Stomach smooth muscle (tissue), 2 donors: ENCODE results near the gene HOXA3.

Experiments
- H3K27ac ChIP-seq: one replicate; pipeline ENCODE4 v1.7.0; 2013; ENCODE audit warnings: mild to moderate bottlenecking, low read length, inconsistent platforms
- H3K27me3 ChIP-seq, 2 donors: one replicate each; pipeline ENCODE4 v1.7.0; 2013; ENCODE audit warnings: low read length in 2 of 2; ENCODE audit not compliant: insufficient read depth in 2 of 2, control insufficient read depth in 1 of 2
- H3K36me3 ChIP-seq, 2 donors: one replicate each; pipeline ENCODE4 v1.7.0; 2013; ENCODE audit warnings: low read length in 2 of 2; ENCODE audit not compliant: control insufficient read depth in 2 of 2, insufficient read depth in 2 of 2
- H3K4me1 ChIP-seq: one replicate; pipeline ENCODE4 v1.7.0; 2013; ENCODE audit warnings: low read length; ENCODE audit not compliant: control insufficient read depth, insufficient read depth
- H3K4me3 ChIP-seq, 2 donors: one replicate each; pipeline ENCODE4 v1.7.0; 2013; ENCODE audit warnings: low read length in 2 of 2
- H3K9ac ChIP-seq, 2 donors: one replicate each; pipeline ENCODE4 v1.7.0; 2013; ENCODE audit warnings: low read length in 2 of 2, mild to moderate bottlenecking in 1 of 2
- H3K9me3 ChIP-seq, 2 donors: one replicate each; pipeline ENCODE4 v1.7.0; 2013; ENCODE audit warnings: low read length in 2 of 2; ENCODE audit not compliant: control insufficient read depth in 2 of 2
- donor health status: healthy.
- donor health status: Pancreatic carcinoma.

Gene HOXA3

GRCh38 chr7:27182285-27182841 is 30.0 kb upstream of the HOXA3 start:
- Histone ChIP-seq H3K27ac (no peak overlapping the region), H3K4me1 (peaks cover 30% of the 10 kb centered on the region), H3K4me3 (no peak overlapping the region), H3K27me3 (peaks cover 86 to 98% of the 10 kb centered on the region in 2 donors), H3K9me3 (peaks cover 0 to 2% of the 10 kb centered on the region in 2 donors), H3K9ac (no peak overlapping the region), H3K36me3 (no peaks in the 10 kb centered on the region)

GRCh38 chr7:27181795-27182275 is 29.5 kb upstream of the HOXA3 start:
- peaks cover 0 to 2% of the 10 kb centered on the region in 2 donors for H3K9me3 ChIP-seq
- peaks cover 30% of the 10 kb centered on the region for H3K4me1 ChIP-seq
- H3K27ac ChIP-seq, result no peak overlapping the region
- no peak overlapping the region for H3K4me3 ChIP-seq
- peaks cover 87 to 98% of the 10 kb centered on the region in 2 donors for H3K27me3 ChIP-seq
- no peak overlapping the region for H3K9ac ChIP-seq
- no peaks in the 10 kb centered on the region for H3K36me3 ChIP-seq

GRCh38 chr7:27180431-27181420 is 28.3 kb upstream of the HOXA3 start:
- H3K27ac ChIP-seq, result no peak overlapping the region
- H3K9ac ChIP-seq, result no peak overlapping the region
- H3K9me3 ChIP-seq, result peaks cover 0 to 2% of the 10 kb centered on the region in 2 donors
- H3K27me3 ChIP-seq, result peaks cover 88 to 98% of the 10 kb centered on the region in 2 donors
- H3K4me3 ChIP-seq, result no peak overlapping the region
- H3K4me1 ChIP-seq, result peaks cover 30% of the 10 kb centered on the region
- no peaks in the 10 kb centered on the region for H3K36me3 ChIP-seq

- Histone ChIP-seq H3K9ac (no peak overlapping the region), H3K27ac (no peak overlapping the region), H3K4me3 (peak overlapping the region; percentile 12 to 40), H3K9me3 (no peaks in the 10 kb centered on the region), H3K36me3 (no peaks in the 10 kb centered on the region), H3K4me1 (peaks cover 22% of the 10 kb centered on the region), H3K27me3 (peaks cover 88 to 98% of the 10 kb centered on the region in 2 donors)
Observed at GRCh38 chr7:27179503-27180430, 27.4 kb upstream of the HOXA3 start.

- Histone ChIP-seq H3K9ac (no peak overlapping the region), H3K4me1 (peaks cover 17% of the 10 kb centered on the region), H3K4me3 (no peak overlapping the region), H3K9me3 (no peaks in the 10 kb centered on the region), H3K27ac (no peak overlapping the region), H3K27me3 (peaks cover 90 to 98% of the 10 kb centered on the region in 2 donors), H3K36me3 (no peaks in the 10 kb centered on the region)
Observed at GRCh38 chr7:27179030-27179429, 26.6 kb upstream of the HOXA3 start.

GRCh38 chr7:27178366-27178765 is 26.0 kb upstream of the HOXA3 start:
- H3K4me3 ChIP-seq, result no peak overlapping the region

GRCh38 chr7:27177795-27178320 is 25.5 kb upstream of the HOXA3 start:
- H3K9ac ChIP-seq, result no peak overlapping the region
- H3K36me3 ChIP-seq, result no peaks in the 10 kb centered on the region
- no peak overlapping the region for H3K4me3 ChIP-seq
- H3K27ac ChIP-seq, result no peak overlapping the region
- no peaks in the 10 kb centered on the region for H3K9me3 ChIP-seq
- H3K4me1 ChIP-seq, result peaks cover 23% of the 10 kb centered on the region
- peaks cover 82 to 98% of the 10 kb centered on the region in 2 donors for H3K27me3 ChIP-seq

More at GRCh38 chr7:27178366-27178765, 26.0 kb upstream of the HOXA3 start:
- peaks cover 84 to 98% of the 10 kb centered on the region in 2 donors for H3K27me3 ChIP-seq
- H3K4me1 ChIP-seq, result peaks cover 21% of the 10 kb centered on the region
- no peaks in the 10 kb centered on the region for H3K36me3 ChIP-seq
- no peak overlapping the region for H3K27ac ChIP-seq
- no peaks in the 10 kb centered on the region for H3K9me3 ChIP-seq
- no peak overlapping the region for H3K9ac ChIP-seq

- H3K9me3 ChIP-seq, result no peaks in the 10 kb centered on the region
- no peak overlapping the region for H3K27ac ChIP-seq
- H3K36me3 ChIP-seq, result no peaks in the 10 kb centered on the region
- peaks cover 26% of the 10 kb centered on the region for H3K4me1 ChIP-seq
- H3K27me3 ChIP-seq, result peaks cover 81 to 98% of the 10 kb centered on the region in 2 donors
- no peak overlapping the region for H3K9ac ChIP-seq
- no peak overlapping the region for H3K4me3 ChIP-seq
Observed at GRCh38 chr7:27176962-27177794, 24.8 kb upstream of the HOXA3 start.

- H3K9ac ChIP-seq, result no peak overlapping the region
- H3K9me3 ChIP-seq, result no peaks in the 10 kb centered on the region
- H3K4me1 ChIP-seq, result peaks cover 28% of the 10 kb centered on the region
- no peak overlapping the region for H3K27ac ChIP-seq
- H3K4me3 ChIP-seq, result no peak overlapping the region
- peaks cover 82 to 99% of the 10 kb centered on the region in 2 donors for H3K27me3 ChIP-seq
- H3K36me3 ChIP-seq, result no peaks in the 10 kb centered on the region
Observed at GRCh38 chr7:27176524-27176845, 24.1 kb upstream of the HOXA3 start.
